Activated naive CD8-positive, alpha-beta T cell treated with anti-CD3 and anti-CD28 coated beads, Interleukin-2, amount 50 U/mL, for 24 hours (primary cell): ENCODE results near the gene TPRG1L.
A peak's percentile ranks its signal among the peaks of the same experiment; 100 is the strongest.

ENCODE experiments used
- ATAC-seq: fragments of 150-1000 bp; cut with Tn5 transposase; one replicate; pipeline ENCODE4 v1.10.0; 2021
- DNase-seq: peaks from one replicate; pipeline ENCODE4 v3.0.0; 2021
- H3K27ac Mint-ChIP-seq: one replicate; pipeline ENCODE4 v1.8.0; 2021; ENCODE audit warnings: mild to moderate bottlenecking, mixed read lengths
- H3K27me3 Mint-ChIP-seq: one replicate; pipeline ENCODE4 v1.8.0; 2021; ENCODE audit warnings: mixed read lengths
- H3K36me3 Mint-ChIP-seq: one replicate; pipeline ENCODE4 v1.8.0; 2021; ENCODE audit warnings: low read depth, mixed read lengths
- H3K4me1 Mint-ChIP-seq: one replicate; pipeline ENCODE4 v1.8.0; 2021; ENCODE audit warnings: mixed read lengths
- H3K4me3 Mint-ChIP-seq: one replicate; pipeline ENCODE4 v1.8.0; 2021; ENCODE audit warnings: mild to moderate bottlenecking, moderate library complexity, mixed read lengths
- H3K9me3 Mint-ChIP-seq: one replicate; pipeline ENCODE4 v1.8.0; 2021; ENCODE audit warnings: mixed read lengths

TPRG1L gene

GRCh38 chr1:3625151-3625907 is 514 bp downstream of the TPRG1L start:
- H3K36me3 Mint-ChIP-seq, result peaks cover 2% of the 10 kb centered on the region
- no peaks in the 10 kb centered on the region for H3K9me3 Mint-ChIP-seq
- DNase-seq (peak; percentile 25), ATAC-seq (peak; percentile 22)
- peak overlapping the region; percentile 89 for H3K4me3 Mint-ChIP-seq
- H3K27me3 Mint-ChIP-seq, result no peaks in the 10 kb centered on the region
- peaks cover 27% of the 10 kb centered on the region for H3K4me1 Mint-ChIP-seq
- no peak overlapping the region for H3K27ac Mint-ChIP-seq

- DNase-seq (no peak), ATAC-seq (no peak)
- H3K9me3 Mint-ChIP-seq, result no peaks in the 10 kb centered on the region
- H3K27me3 Mint-ChIP-seq, result no peaks in the 10 kb centered on the region
- H3K27ac Mint-ChIP-seq, result no peak overlapping the region
- peaks cover 27% of the 10 kb centered on the region for H3K4me1 Mint-ChIP-seq
- H3K36me3 Mint-ChIP-seq, result peaks cover 2% of the 10 kb centered on the region
- H3K4me3 Mint-ChIP-seq, result peak overlapping the region; percentile 89
Measured at GRCh38 chr1:3626025-3626424, 1.2 kb downstream of the TPRG1L start.

- peaks cover 2% of the 10 kb centered on the region for H3K36me3 Mint-ChIP-seq
- H3K4me3 Mint-ChIP-seq, result no peak overlapping the region
- no peak for ATAC-seq
- H3K27me3 Mint-ChIP-seq, result no peaks in the 10 kb centered on the region
- no peak overlapping the region for H3K27ac Mint-ChIP-seq
- no peaks in the 10 kb centered on the region for H3K9me3 Mint-ChIP-seq
- no peak for DNase-seq
- H3K4me1 Mint-ChIP-seq, result peaks cover 24% of the 10 kb centered on the region
Measured at GRCh38 chr1:3627515-3628253, 2.9 kb downstream of the TPRG1L start.

GRCh38 chr1:3628445-3628844 is 3.6 kb downstream of the TPRG1L start:
- ATAC-seq, result no peak
- Mint-ChIP-seq H3K4me3 (no peak overlapping the region), H3K27ac (no peak overlapping the region)

GRCh38 chr1:3629561-3630160 is 4.8 kb downstream of the TPRG1L start:
- ATAC-seq (no peak), DNase-seq (no peak)
- Mint-ChIP-seq H3K27ac (no peak overlapping the region), H3K27me3 (no peaks in the 10 kb centered on the region), H3K4me3 (no peak overlapping the region), H3K9me3 (no peaks in the 10 kb centered on the region), H3K4me1 (peaks cover 8% of the 10 kb centered on the region), H3K36me3 (peaks cover 2% of the 10 kb centered on the region)

More at GRCh38 chr1:3628445-3628844, 3.6 kb downstream of the TPRG1L start:
- peaks cover 2% of the 10 kb centered on the region for H3K36me3 Mint-ChIP-seq
- H3K4me1 Mint-ChIP-seq, result peaks cover 20% of the 10 kb centered on the region
- no peak for DNase-seq
- H3K27me3 Mint-ChIP-seq, result no peaks in the 10 kb centered on the region
- H3K9me3 Mint-ChIP-seq, result no peaks in the 10 kb centered on the region

GRCh38 chr1:3630161-3630611 is 5.4 kb downstream of the TPRG1L start:
- Mint-ChIP-seq H3K9me3 (no peaks in the 10 kb centered on the region), H3K4me1 (peaks cover 7% of the 10 kb centered on the region), H3K36me3 (peaks cover 2% of the 10 kb centered on the region), H3K27ac (no peak overlapping the region), H3K4me3 (no peak overlapping the region), H3K27me3 (no peaks in the 10 kb centered on the region)
- ATAC-seq (no peak), DNase-seq (no peak)

- no peak for ATAC-seq
- no peak for DNase-seq
- Mint-ChIP-seq H3K27me3 (no peaks in the 10 kb centered on the region), H3K4me3 (no peak overlapping the region), H3K36me3 (peaks cover 8% of the 10 kb centered on the region), H3K4me1 (peaks cover 4% of the 10 kb centered on the region), H3K27ac (no peak overlapping the region), H3K9me3 (no peaks in the 10 kb centered on the region)
Measured at GRCh38 chr1:3630914-3631313, 6.1 kb downstream of the TPRG1L start.

GRCh38 chr1:3631320-3632260 is 6.8 kb downstream of the TPRG1L start:
- no peaks in the 10 kb centered on the region for H3K4me1 Mint-ChIP-seq
- no peak overlapping the region for H3K27ac Mint-ChIP-seq
- H3K9me3 Mint-ChIP-seq, result no peaks in the 10 kb centered on the region
- no peaks in the 10 kb centered on the region for H3K27me3 Mint-ChIP-seq
- H3K4me3 Mint-ChIP-seq, result no peak overlapping the region
- DNase-seq, result no peak
- no peak for ATAC-seq
- peaks cover 12% of the 10 kb centered on the region for H3K36me3 Mint-ChIP-seq

GRCh38 chr1:3632298-3632697 is 7.5 kb downstream of the TPRG1L start:
- Mint-ChIP-seq H3K9me3 (no peaks in the 10 kb centered on the region), H3K4me3 (no peak overlapping the region), H3K4me1 (no peaks in the 10 kb centered on the region), H3K36me3 (peaks cover 15% of the 10 kb centered on the region), H3K27ac (no peak overlapping the region), H3K27me3 (no peaks in the 10 kb centered on the region)
- ATAC-seq (no peak), DNase-seq (no peak)

GRCh38 chr1:3632716-3633343 is 8.0 kb downstream of the TPRG1L start:
- H3K9me3 Mint-ChIP-seq, result no peaks in the 10 kb centered on the region
- no peak overlapping the region for H3K27ac Mint-ChIP-seq
- H3K4me1 Mint-ChIP-seq, result no peaks in the 10 kb centered on the region
- peaks cover 18% of the 10 kb centered on the region for H3K36me3 Mint-ChIP-seq
- no peaks in the 10 kb centered on the region for H3K27me3 Mint-ChIP-seq
- ATAC-seq, result no peak
- H3K4me3 Mint-ChIP-seq, result no peak overlapping the region
- no peak for DNase-seq

- no peaks in the 10 kb centered on the region for H3K4me1 Mint-ChIP-seq
Measured at GRCh38 chr1:3633344-3634058, 8.7 kb downstream of the TPRG1L start.

GRCh38 chr1:3634059-3634800 is 9.4 kb downstream of the TPRG1L start:
- DNase-seq (no peak), ATAC-seq (no peak)
- no peaks in the 10 kb centered on the region for H3K4me1 Mint-ChIP-seq
- no peak overlapping the region for H3K4me3 Mint-ChIP-seq
- no peaks in the 10 kb centered on the region for H3K27me3 Mint-ChIP-seq
- no peaks in the 10 kb centered on the region for H3K9me3 Mint-ChIP-seq
- peaks cover 20% of the 10 kb centered on the region for H3K36me3 Mint-ChIP-seq
- H3K27ac Mint-ChIP-seq, result no peak overlapping the region

More at GRCh38 chr1:3633344-3634058, 8.7 kb downstream of the TPRG1L start:
- DNase-seq (no peak), ATAC-seq (no peak)
- Mint-ChIP-seq H3K27me3 (no peaks in the 10 kb centered on the region), H3K27ac (no peak overlapping the region), H3K36me3 (peaks cover 19% of the 10 kb centered on the region), H3K4me3 (no peak overlapping the region), H3K9me3 (no peaks in the 10 kb centered on the region)

- Mint-ChIP-seq H3K27ac (no peak overlapping the region), H3K36me3 (peaks cover 20% of the 10 kb centered on the region)
Measured at GRCh38 chr1:3636080-3636479, 11.3 kb downstream of the TPRG1L start.

More at GRCh38 chr1:3636080-3636479, 11.3 kb downstream of the TPRG1L start:
- Mint-ChIP-seq H3K27me3 (no peaks in the 10 kb centered on the region), H3K4me3 (no peak overlapping the region), H3K9me3 (no peaks in the 10 kb centered on the region), H3K4me1 (no peaks in the 10 kb centered on the region)
- ATAC-seq (no peak), DNase-seq (no peak)
